AG09319 (cell line): Measurements from ENCODE around the gene SENP8.
"Not testable (repeated sequence)": the region's sequence is repeated elsewhere in the genome, so short reads cannot be mapped to it uniquely, and the experiment has no call there.

Source experiments
- DNase-seq: peaks from one replicate; pipeline ENCODE4 v3.0.0-alpha.2; 2010; ENCODE audit warnings: low read depth; ENCODE audit errors: extremely low read depth
- TF ChIP-seq, protein P1 (sequence below): IDR thresholded peaks from 2 replicates; pipeline ENCODE4 v1.5.1; 2011; ENCODE audit warnings: low read depth, mild to moderate bottlenecking, inconsistent platforms, low read length, moderate library complexity

SENP8 gene

GRCh38 chr15:72118017-72118978, at the start of gene SENP8, which contains the start of gene MYO9A:
SENP8 (plus strand) TSS chr15:72118403; CDS start chr15:72139624, 21,221 bp downstream.
MYO9A (minus strand) TSS chr15:72118150; CDS start chr15:72046563, 71,587 bp downstream.
- peak; percentile 96 for DNase-seq
- TF ChIP-seq, protein P1, sequence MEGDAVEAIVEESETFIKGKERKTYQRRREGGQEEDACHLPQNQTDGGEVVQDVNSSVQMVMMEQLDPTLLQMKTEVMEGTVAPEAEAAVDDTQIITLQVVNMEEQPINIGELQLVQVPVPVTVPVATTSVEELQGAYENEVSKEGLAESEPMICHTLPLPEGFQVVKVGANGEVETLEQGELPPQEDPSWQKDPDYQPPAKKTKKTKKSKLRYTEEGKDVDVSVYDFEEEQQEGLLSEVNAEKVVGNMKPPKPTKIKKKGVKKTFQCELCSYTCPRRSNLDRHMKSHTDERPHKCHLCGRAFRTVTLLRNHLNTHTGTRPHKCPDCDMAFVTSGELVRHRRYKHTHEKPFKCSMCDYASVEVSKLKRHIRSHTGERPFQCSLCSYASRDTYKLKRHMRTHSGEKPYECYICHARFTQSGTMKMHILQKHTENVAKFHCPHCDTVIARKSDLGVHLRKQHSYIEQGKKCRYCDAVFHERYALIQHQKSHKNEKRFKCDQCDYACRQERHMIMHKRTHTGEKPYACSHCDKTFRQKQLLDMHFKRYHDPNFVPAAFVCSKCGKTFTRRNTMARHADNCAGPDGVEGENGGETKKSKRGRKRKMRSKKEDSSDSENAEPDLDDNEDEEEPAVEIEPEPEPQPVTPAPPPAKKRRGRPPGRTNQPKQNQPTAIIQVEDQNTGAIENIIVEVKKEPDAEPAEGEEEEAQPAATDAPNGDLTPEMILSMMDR, result no peak; the same call in none of the 2 replicates

DNA sequence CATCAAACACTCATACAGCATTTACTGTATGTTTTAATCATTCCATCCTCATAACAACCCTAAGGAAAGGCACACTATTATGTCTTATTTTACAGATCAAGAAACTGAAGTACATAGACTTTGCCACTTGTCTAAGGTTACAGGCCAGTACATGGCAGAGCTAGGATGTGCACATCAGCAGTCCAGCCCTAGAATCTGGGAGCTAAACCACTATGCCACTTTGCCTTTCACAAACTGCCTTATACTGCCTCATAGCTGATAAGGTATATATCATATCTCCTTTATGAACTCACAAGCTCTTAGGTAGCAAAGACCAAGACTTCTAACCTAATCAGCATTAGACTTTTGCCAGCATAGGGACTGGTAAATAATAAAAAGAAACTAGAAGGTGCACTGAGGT, 49.3 kb upstream of the SENP8 start:
- TF ChIP-seq, protein P1, result no peak
- DNase-seq, result no peak

DNA sequence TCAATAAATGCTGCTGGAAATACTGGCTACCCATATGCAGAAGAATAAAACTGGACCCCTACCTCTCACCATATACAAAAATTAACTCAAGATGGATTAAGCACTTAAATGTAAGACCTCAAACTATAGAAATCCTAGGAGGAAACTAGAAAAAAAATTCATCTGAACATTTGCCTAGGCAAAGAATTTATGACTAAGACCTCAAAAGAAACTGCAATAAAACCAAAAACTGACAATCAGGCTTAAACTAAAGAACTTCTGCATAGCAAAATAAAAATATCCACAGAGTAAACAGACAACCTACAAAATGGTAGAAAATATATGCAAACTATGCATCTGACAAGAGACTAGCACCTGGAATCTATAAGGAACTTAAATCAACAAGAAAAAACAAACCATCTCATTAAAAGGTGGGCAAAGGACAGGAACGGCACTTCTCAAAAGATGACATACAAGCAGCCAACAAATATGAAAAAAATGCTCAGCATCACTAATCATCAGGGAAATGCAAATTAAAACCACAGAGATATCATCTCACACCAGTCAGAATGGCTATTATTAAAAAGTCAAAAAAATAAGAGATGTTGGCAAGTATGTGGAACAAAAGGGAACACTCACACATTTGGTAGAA, 47.3 kb upstream of the SENP8 start:
- TF ChIP-seq, protein P1, result no peak
- DNase-seq, result no peak

DNA sequence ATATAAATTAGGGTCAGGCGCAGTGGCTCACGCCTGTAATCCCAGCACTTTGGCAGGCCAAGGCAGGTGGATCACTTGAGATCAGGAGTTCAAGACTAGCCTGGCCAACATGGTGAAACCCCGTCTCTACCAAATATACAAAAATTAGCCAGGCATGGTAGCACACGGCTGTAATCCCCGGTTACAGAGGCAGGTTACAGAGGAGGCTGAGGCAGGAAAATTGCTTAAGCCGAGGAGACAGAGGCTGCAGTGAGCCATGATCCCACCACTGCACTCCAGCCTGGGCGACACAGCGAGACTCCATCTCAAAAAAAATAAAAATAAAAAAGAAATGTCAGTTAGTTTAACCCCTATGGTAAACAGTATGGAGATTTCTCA, 46.8 kb upstream of the SENP8 start:
- not testable (repeated sequence) for DNase-seq

- no peak for DNase-seq
- TF ChIP-seq, protein P1, result no peak
These were observed 43.7 kb upstream of the SENP8 start for GRCh38 chr15:72074335-72075060.

GRCh38 chr15:72077950-72078349, 40.3 kb upstream of the SENP8 start:
- no peak for DNase-seq
- TF ChIP-seq, protein P1, result no peak

- no peak for DNase-seq
- TF ChIP-seq, protein P1, result no peak
These were observed 39.3 kb upstream of the SENP8 start for GRCh38 chr15:72078887-72079286.
